GM18505 (cell line): ENCODE results near the gene ANKS6.

Experiments
- ATAC-seq: cut with Tn5 transposase; IDR thresholded peaks from one replicate; pipeline ENCODE4 v1.9.1; 2021; ENCODE audit not compliant: unreplicated experiment
- POLR2A ChIP-seq: IDR thresholded peaks from 4 replicates; pipeline ENCODE4 v1.6.1; 2011; ENCODE audit warnings: borderline replicate concordance; ENCODE audit not compliant: insufficient read depth, insufficient read length; ENCODE audit errors: extremely low read depth

Gene ANKS6

DNA sequence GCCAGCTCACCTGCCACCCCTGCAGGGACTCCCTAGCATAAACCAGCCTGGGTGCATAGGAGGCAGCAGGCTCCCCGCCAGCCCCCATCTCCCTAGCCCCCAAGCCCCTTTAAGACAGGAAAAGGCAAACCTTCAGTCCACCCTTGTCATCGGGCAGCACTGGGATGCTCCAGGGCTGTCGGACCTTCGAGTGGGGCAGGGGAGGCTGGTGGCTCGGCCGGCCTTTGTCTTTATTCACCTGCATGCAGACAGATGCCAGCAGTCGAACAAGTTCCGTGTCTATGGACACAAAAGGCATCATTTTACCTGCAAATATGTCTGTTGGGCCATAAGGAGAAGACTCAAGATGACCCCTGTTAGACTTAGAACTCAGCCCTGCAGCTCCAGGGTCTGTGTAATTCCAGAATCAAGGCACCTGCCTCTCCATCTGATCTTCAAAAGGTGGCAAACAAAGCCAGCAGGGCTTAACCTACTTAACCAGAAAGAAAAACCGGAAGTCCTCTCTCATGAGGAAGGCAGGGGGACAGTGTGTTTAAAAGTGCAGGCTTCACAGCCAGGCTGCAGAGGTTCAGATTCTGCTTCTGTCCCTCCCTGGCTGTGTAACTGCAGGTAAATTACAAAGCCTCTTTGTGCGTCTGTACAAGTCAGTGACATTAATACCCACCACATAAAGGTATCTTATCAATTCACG lies 16.2 kb downstream of the ANKS6 start:
- no peak for TF ChIP-seq POLR2A
- no peak for ATAC-seq

DNA sequence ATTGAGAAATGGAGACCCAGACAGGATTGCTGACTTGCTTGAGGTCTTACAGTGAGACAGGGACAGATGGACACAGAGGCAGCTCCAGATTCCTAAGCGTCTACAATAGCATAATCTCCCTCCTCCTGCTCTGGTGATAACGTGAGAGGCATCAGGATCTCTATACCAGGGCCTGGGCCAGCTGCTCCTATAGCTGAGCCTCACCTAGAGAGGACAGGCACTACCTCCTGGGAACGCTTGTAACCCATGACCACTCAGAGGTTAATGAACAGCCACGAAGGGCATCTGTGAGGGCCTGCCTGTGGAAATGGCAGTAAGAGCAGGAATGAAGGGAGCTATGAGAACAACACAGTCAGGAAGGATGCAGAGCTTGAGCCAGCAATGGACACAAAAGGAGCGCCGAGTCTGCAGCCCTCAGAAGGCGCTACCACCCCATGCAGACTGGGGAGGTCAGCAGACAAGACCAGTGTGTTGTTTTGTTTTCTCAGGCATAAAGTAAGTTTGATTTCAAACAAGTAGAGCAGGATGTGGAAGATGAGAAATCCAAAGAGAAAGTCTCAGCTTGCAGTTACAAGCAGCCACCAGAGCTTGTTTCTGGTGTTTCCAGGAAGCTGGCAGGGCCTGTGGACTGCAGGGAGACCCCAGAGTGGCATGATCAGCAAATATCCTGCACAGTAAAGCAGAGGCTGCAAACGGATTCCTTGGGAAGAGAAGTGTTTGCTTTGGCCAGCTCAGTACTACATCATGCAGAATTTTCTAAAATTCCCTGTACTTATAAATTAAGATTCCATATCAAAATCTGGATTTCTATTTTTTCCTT lies 17.4 kb downstream of the ANKS6 start:
- TF ChIP-seq POLR2A, result no peak
- ATAC-seq, result no peak

DNA sequence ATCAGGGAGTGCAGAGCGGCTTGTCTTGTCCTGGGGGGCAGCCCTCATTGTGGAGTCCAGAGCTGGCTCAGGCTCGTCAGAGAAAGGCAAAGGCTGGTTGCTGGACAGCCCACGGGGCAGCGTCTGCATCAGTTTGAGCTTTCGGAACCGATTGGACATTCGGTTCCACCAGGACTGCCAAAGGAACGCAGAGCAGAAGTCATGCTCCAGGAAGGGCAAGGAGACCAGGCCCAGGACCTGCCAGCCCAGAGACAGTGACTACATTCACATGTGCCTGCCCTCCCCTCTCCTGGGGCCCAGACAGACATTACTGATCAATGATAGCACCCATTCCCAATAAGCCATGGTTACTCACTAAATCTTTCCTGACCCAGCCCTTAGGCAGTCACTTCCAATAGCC lies 18.1 kb downstream of the ANKS6 start:
- TF ChIP-seq POLR2A, result no peak
- no peak for ATAC-seq

DNA sequence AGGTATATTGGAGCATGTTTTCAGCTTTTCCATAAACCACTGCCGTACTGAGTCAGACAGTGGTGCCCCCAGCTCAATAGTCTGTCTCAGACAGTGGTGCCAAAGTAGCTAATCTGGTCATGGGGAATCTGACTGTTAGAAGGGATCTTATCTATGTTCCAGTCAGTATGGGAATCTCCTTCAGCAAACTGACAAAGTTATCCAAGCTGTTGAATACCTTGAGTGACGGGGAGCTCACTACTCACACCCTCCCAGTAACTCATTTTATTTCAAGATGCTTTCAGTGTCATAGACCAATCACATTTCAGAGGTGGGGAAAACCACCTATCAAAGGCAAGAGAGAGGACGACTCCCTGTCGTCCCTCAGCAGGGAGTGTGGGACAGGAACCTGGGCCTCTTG lies 18.7 kb downstream of the ANKS6 start:
- no peak for TF ChIP-seq POLR2A
- ATAC-seq, result no peak

DNA sequence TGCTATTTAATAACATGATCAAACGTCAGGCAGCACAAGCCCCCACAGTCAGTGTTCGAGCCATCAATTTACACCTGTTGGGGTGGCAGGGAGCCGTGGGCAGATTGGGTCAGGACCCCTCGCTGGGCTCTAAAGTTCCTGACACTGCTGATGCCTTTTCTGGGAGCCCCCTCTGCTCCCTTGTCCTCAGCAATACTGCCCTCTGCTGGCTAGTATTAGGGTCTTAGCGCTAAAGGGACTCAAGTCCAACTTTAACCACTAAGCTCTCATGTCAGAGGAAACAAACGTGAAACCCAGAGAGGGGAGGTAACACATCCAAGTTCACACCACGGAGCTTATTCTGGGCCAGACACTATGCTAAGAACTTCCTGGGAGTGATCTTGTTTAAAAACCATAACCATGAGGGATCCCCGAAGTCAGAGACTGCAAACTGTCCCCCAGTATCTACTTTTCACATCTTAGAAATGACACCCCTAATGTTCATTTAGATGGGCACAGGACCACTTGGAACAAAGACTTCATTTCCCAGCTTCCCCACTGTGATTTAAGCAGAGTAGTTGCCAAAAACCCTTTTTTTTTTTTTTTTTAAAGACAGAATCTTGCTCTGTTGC lies 20.4 kb downstream of the ANKS6 start:
- TF ChIP-seq POLR2A, result no peak
- ATAC-seq, result peak; percentile 53

DNA sequence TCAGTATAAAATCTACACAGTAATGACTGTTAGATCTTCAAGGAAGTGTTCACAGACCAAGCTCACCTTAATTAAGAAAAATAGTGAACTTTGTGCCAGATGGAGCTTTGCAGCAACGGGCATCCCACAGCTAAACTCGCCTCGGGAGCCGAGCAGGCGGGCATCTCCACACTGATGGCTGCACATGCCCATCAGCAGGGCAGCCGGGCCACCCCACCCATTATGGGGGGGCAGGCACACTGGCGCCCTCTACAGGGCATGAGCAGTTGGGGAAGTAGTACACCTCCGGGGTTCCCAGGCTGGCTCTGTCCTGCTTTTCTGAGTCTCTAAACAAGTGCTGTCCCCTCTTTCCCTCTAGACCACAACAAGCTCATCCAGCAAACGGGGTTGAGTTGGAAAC lies 21.6 kb downstream of the ANKS6 start:
- ATAC-seq, result no peak
- no peak for TF ChIP-seq POLR2A

DNA sequence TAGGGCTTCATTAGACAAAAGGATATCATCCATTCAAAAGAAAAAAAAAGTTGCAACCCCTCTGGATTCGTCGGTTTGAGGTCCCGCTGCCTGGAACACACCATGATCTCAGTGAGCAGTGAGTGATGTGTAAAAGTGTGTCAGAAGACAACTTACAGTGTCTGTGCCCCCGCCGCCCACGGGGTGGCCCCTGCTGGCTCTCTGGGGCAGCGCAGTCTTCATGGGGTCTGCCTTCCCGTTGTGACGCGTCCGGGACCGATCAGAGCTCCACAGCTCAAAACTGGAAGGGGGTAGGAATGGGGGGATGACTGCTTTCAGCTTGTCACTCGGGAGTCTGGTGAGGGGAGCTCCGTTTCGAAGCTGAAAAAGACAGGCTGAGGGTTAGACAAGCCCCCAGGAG lies 22.6 kb downstream of the ANKS6 start:
- no peak for TF ChIP-seq POLR2A
- no peak for ATAC-seq

DNA sequence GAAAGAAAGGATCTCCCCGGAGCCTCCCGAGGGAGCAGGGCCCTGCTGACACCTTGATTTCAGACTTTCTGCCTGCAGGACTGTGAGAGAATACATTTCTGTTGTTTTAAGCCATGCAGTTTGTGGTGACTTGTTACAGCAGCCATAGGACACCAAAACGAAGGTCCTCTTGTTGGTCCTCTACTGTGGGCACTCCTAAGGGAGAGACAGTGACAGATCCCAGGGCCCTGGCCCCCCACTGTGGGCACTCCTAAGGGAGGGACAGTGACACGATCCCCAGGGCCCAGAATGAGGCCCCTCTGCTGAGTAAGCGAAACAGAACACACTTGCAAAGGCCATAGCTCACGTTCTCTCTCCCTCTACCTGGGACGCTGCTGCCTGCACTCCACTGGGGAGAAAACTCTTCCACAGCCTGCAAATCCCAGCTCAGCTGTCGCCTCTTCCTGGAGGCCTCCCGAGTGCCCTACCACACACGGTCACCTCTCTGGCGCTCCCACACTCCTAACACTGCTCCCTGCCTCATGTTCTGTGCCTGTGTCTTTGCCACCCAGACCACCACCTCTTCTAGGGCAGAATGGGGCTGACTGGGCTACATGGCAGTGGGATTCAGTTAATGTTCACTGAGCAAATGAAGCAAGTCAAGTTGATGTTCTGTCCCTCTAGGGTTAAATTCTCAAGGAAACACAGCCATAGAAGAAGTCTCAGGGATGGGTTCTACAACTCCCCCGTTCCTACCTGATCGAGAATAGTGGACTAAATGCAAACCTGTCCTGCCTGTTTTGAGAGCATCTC lies 23.8 kb downstream of the ANKS6 start:
- ATAC-seq, result no peak
- TF ChIP-seq POLR2A, result no peak

DNA sequence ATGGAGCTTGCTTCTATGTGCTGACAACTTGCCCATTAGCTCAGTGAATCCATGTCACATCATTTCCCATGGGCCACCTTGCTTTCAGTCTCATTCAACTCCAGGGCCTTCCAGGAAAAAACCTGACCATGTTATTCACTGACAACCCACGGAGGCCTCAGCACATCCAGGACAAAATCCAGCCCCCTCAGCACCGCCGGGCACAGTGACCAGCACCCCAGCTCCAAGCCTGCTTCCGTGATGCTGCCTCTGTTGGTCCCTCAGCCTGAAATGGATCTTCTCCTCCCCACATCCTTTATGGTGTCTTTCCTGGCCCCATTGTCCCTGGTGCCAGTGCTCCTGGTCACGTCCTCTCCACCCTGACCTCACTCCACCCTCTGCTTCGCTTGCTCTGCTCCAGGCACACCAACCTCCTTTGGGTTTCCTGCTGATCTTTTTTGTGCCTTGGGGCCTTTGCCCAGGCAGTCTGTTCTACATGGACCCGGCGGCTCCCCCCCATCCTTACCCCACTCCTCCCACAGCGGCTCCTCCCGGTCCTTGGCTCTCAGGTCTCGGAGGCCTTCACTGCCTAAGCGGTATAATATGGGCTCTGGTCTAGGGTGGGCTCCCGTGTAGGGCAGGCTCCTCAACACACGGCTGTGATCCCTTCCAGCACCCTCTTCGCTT lies 25.0 kb downstream of the ANKS6 start:
- TF ChIP-seq POLR2A, result no peak
- no peak for ATAC-seq

DNA sequence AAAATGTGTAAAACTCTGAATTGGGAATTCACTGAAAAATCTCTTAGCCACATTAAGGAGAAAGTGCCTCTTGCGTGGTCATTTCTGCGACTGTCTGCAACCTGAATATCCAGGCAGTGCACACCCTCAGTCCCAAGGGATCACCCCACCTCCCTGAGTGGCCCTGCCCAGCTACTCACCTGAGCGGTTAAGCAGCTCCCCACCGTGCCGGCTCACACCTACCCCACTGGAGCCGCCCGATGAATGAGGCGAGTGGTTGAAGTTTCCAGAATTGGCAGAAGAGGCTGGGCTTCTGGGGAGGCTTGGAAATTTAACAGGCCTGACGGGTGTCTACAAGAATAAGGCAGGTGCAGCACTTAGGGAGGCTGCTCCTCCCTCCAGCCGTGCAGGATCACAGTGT lies 25.6 kb downstream of the ANKS6 start:
- no peak for ATAC-seq
- TF ChIP-seq POLR2A, result no peak

DNA sequence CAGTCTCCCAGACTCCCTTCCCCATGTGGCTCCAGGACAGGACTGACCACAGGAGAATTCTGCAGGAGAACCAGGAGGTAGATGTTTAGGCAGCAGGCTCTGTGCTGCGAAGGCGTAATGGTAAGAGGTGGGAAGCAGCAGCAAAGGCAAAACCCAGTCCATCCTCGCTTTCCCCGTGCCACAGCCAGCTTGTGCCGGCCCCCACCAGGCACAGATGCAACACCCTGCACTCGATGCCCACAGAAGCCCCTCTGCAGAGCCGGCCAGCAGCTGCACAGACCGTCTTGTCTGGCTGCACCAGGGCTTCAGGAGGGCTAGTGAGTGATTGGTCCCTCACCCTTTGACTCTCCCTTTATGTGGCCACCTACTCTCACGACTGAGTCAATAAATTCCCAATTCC lies 28.0 kb downstream of the ANKS6 start:
- no peak for ATAC-seq
- TF ChIP-seq POLR2A, result no peak

DNA sequence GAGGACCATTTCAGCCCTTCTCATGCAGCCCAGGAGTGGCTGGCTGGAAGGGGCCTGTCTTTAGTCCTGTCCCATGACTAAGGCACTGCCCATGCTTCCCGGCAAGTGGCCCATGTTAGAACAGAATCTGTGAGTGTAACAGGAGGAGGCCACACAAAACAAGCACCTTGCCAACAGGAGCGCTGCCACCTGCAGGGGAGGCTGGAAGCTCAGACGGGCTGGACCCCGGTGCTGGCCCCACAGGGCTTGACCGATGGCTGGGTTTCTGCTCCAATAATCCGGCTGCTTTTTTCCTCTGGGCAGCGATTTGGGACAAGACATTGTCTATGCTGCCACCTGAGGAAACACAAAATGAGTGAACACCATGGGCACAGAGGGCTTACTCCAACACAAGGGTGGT lies 28.4 kb downstream of the ANKS6 start:
- ATAC-seq, result no peak
- TF ChIP-seq POLR2A, result no peak

DNA sequence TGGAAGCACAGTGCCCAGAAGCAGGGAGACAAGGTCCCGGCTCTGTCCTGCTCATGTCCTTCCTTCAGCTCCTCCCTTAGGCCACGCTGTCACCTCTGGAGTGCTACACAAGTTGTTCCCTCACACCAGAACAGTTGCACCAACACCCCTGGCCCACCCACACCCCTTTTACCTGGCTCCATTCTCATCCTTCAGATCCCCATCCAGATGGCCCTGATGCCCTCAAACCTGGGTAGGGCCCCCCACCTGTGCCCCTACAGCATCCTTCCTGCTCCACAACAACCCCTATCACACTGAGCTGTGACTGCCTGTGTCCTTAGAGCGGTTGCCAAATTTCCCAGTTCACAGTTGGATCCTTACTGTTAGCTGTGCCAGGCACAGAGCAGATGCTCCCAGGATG lies 29.2 kb downstream of the ANKS6 start:
- no peak for TF ChIP-seq POLR2A
- ATAC-seq, result no peak
